HL-60 (cell line): ENCODE data around the gene FBN1.

Experiments
- DNase-seq, 2 experiments: peaks; one replicate each; pipeline ENCODE4 v3.0.0-alpha.2; 2010 to 2020; ENCODE audit warnings: low read depth in 1 of 2, low spot score in 1 of 2
- H3K27ac ChIP-seq: fragments of 250-450 bp; sonication (Bioruptor Pico); replicated peaks from 2 replicates; pipeline ENCODE4 v1.5.1; 2020; ENCODE audit warnings: mild to moderate bottlenecking, moderate library complexity
- H3K27me3 ChIP-seq: fragments of 250-450 bp; sonication (Bioruptor Pico); 2 replicates; pipeline ENCODE4 v1.5.1; 2021; ENCODE audit warnings: mild to moderate bottlenecking, moderate library complexity; ENCODE audit not compliant: insufficient read depth, poor library complexity, severe bottlenecking
- H3K4me3 ChIP-seq: replicated peaks from 2 replicates; pipeline ENCODE4 v1.5.1; 2011; ENCODE audit warnings: mild to moderate bottlenecking, control low read depth, low read length; ENCODE audit not compliant: insufficient read depth
- CTCF ChIP-seq: IDR thresholded peaks from one replicate; pipeline ENCODE4 v1.5.1; 2011; ENCODE audit warnings: low read length, control low read depth, inconsistent platforms; ENCODE audit not compliant: insufficient read depth
- GABPA ChIP-seq: IDR thresholded peaks from 2 replicates; pipeline ENCODE4 v1.6.1; 2012; ENCODE audit warnings: low read depth
- POLR2AphosphoS5 ChIP-seq: IDR thresholded peaks from 2 replicates; pipeline ENCODE4 v1.6.1; 2012; ENCODE audit warnings: low read depth
- REST ChIP-seq: IDR thresholded peaks from 2 replicates; pipeline ENCODE4 v1.6.1; 2012; ENCODE audit warnings: low read depth; ENCODE audit not compliant: insufficient replicate concordance
- SPI1 ChIP-seq: IDR thresholded peaks from 2 replicates; pipeline ENCODE4 v1.6.1; 2012; ENCODE audit warnings: low read depth, mild to moderate bottlenecking, borderline replicate concordance

FBN1 gene

GRCh38 chr15:48414015-48414414 is 231.5 kb downstream of the FBN1 start:
- no peak for DNase-seq
- Histone ChIP-seq H3K27ac (no peak overlapping the region), H3K27me3 (no peaks in the 10 kb centered on the region), H3K4me3 (no peak overlapping the region)
- TF ChIP-seq SPI1 (no peak), POLR2AphosphoS5 (no peak), CTCF (no peak), REST (no peak), GABPA (no peak)

- TF ChIP-seq POLR2AphosphoS5 (no peak), GABPA (no peak), REST (no peak), CTCF (no peak), SPI1 (no peak)
- no peaks in the 10 kb centered on the region for H3K27me3 ChIP-seq
- DNase-seq = no peak
- H3K4me3 ChIP-seq = no peak overlapping the region
- no peak overlapping the region for H3K27ac ChIP-seq
These were observed 232.2 kb downstream of the FBN1 start for GRCh38 chr15:48413304-48413703.

- DNase-seq = no peak
- Histone ChIP-seq H3K27me3 (no peaks in the 10 kb centered on the region), H3K4me3 (no peak overlapping the region), H3K27ac (no peak overlapping the region)
- TF ChIP-seq POLR2AphosphoS5 (no peak), CTCF (no peak), REST (no peak), SPI1 (no peak), GABPA (no peak)
These were observed 233.4 kb downstream of the FBN1 start for GRCh38 chr15:48411971-48412591.
